K562 (cell line): ENCODE measurements around the gene TSPYL6. TPM values are rescaled to one million over a fixed set of nuclear protein-coding genes. Genes with fewer than 3 reads are reported as not detected.

ENCODE experiments used
- ARID3A ChIP-seq: IDR thresholded peaks from 2 replicates; pipeline ENCODE4 v1.6.1; 2012; ENCODE audit warnings: low read depth, low read length, improper control_type of control experiment, borderline replicate concordance
- FOXK2 ChIP-seq, 2 experiments: fragments of 450-650 bp; IDR thresholded peaks in 1 of 2; conservative IDR thresholded peaks in 1 of 2; 2 replicates each; pipeline ENCODE4 v1.6.1; 2016; ENCODE audit warnings: low read depth in 2 of 2, mild to moderate bottlenecking in 1 of 2
- GATAD2B ChIP-seq: fragments of 450-650 bp; IDR thresholded peaks from 2 replicates; pipeline ENCODE4 v1.6.1; 2017; ENCODE audit warnings: mild to moderate bottlenecking, borderline replicate concordance
- HLTF ChIP-seq: fragments of 450-650 bp; IDR thresholded peaks from 2 replicates; pipeline ENCODE4 v1.6.1; 2016
- HNRNPLL ChIP-seq: fragments of 200-400 bp; formaldehyde crosslinking; IDR thresholded peaks from 2 replicates; pipeline ENCODE4 v1.6.1; 2017; ENCODE audit warnings: low read length, low read depth, mild to moderate bottlenecking; ENCODE audit not compliant: poor library complexity, severe bottlenecking
- MGA ChIP-seq: fragments of 450-650 bp; IDR thresholded peaks from 2 replicates; pipeline ENCODE4 v1.6.1; 2016; ENCODE audit warnings: mild to moderate bottlenecking, moderate library complexity
- TARDBP ChIP-seq: fragments of 450-650 bp; IDR thresholded peaks from 2 replicates; pipeline ENCODE4 v1.6.1; 2016
- TEAD1 ChIP-seq, 2 experiments: fragments of 450-650 bp in 1 of 2; sonication (generic) in 1 of 2; formaldehyde crosslinking; IDR thresholded peaks; 2 replicates each; pipeline versions ENCODE4 v1.4.0 to v1.8.0; 2020 to 2022; ENCODE audit warnings: mild to moderate bottlenecking in 2 of 2, missing genetic modification reagents in 1 of 2
- ZKSCAN1 ChIP-seq: fragments of 150-350 bp; IDR thresholded peaks from 2 replicates; pipeline ENCODE4 v1.6.1; 2016; ENCODE audit warnings: low read depth, low read length
- ZNF518B ChIP-seq: fragments of 250-450 bp; sonication (Bioruptor Pico); IDR thresholded peaks from 2 replicates; pipeline ENCODE4 v1.5.0; 2021; ENCODE audit warnings: mild to moderate bottlenecking, moderate library complexity
- polyA plus RNA-seq, 8 experiments: library from polyadenylated mRNA; depleted of rRNA in 4 of 8; stranded (reverse) in 5 of 8; unstranded in 3 of 8; fragments of >200 nt; fragmentation: Nextera tagmentation in 2 of 8; fragmentation: Illumina TruSeq in 1 of 8; extraction: Ambion mirVana in 2 of 8; extraction: Trizol in 1 of 8; gene quantifications; 2 replicates each; pipeline versions ENCODE4 v1.2.1 to v1.2.3, GENCODE V29; 2011 to 2014; ENCODE audit warnings: inconsistent platforms in 1 of 8, missing spikeins in 1 of 8
- total RNA-seq, 7 experiments: library from RNA; depleted of rRNA in 6 of 7; stranded (reverse); fragments of >200 nt in 6 of 7; fragmentation: Illumina TruSeq in 2 of 7; extraction: Trizol in 2 of 7; gene quantifications; 2 replicates each; pipeline versions ENCODE4 v1.2.1 to v1.2.3, GENCODE V29; 2011 to 2021; ENCODE audit warnings: low replicate concordance in 1 of 7

The TSPYL6 gene
- total and polyA plus RNA-seq, 9 of the 15 experiments (the other 6 are each of a cell fraction or from before 2014, with no cell fraction given), result 1.5 to 10.1 (median 7.6) TPM

- TF ChIP-seq FOXK2 (conservative IDR thresholded peaks at IDR 0.05 in 1 of 2, IDR thresholded peaks at IDR 0.05 in 1 of 2; ENCODE audit: low read depth in 2 of 2) (no peak; a peak in 1 of 4 replicates), ARID3A (no peak), ZKSCAN1 (no peak), HNRNPLL (peak; percentile 47), GATAD2B (no peak), MGA (no peak; the same call in 1 of the 2 replicates), ZNF518B (CRISPR knock-in tag) (no peak), TEAD1 (CRISPR knock-in tag; IDR thresholded peaks at IDR 0.05) (no peak), TARDBP (no peak), HLTF (no peak)
Measured at GRCh38 chr2:54255230-54256090, 569 bp downstream of the TSPYL6 start (continued).
